Neural crest cell (in vitro differentiated cells): Measurements from ENCODE around the gene PFDN1. TPM values are rescaled to one million over a fixed set of nuclear protein-coding genes. Genes with fewer than 3 reads are reported as not detected.

Source experiments
- DNase-seq: peaks from one replicate; pipeline ENCODE4 v3.0.0; 2021; ENCODE audit warnings: low read depth, mixed read lengths, low spot score
- H3K27ac Mint-ChIP-seq: one replicate; pipeline ENCODE4 v1.8.0; 2021; ENCODE audit warnings: mild to moderate bottlenecking, mixed read lengths; ENCODE audit not compliant: unreplicated experiment
- H3K27me3 Mint-ChIP-seq: 2 replicates; pipeline ENCODE4 v1.8.0; 2021; ENCODE audit warnings: low read depth, mild to moderate bottlenecking, mixed read lengths
- H3K36me3 Mint-ChIP-seq: 2 replicates; pipeline ENCODE4 v1.8.0; 2021; ENCODE audit warnings: low read depth, mild to moderate bottlenecking, mixed read lengths
- H3K4me1 Mint-ChIP-seq: 2 replicates; pipeline ENCODE4 v1.8.0; 2021; ENCODE audit warnings: mixed read lengths
- H3K4me3 Mint-ChIP-seq: one replicate; pipeline ENCODE4 v1.8.0; 2021; ENCODE audit warnings: mild to moderate bottlenecking, mixed read lengths
- H3K9me3 Mint-ChIP-seq: 2 replicates; pipeline ENCODE4 v1.8.0; 2021; ENCODE audit warnings: mixed read lengths
- total RNA-seq: library from RNA; stranded (reverse); gene quantifications from 2 replicates; pipeline ENCODE4 v1.2.1, GENCODE V29; 2021
- TF ChIP-seq, protein P1 (sequence below): fragments of 200-600 bp; sonication (generic); conservative IDR thresholded peaks from 2 replicates; pipeline ENCODE4 v1.5.0; 2021; ENCODE audit warnings: antibody characterized with exemption, mild to moderate bottlenecking

PFDN1 gene
- total RNA-seq, 1 donor from 2014 or later = 67.0 TPM

DNA sequence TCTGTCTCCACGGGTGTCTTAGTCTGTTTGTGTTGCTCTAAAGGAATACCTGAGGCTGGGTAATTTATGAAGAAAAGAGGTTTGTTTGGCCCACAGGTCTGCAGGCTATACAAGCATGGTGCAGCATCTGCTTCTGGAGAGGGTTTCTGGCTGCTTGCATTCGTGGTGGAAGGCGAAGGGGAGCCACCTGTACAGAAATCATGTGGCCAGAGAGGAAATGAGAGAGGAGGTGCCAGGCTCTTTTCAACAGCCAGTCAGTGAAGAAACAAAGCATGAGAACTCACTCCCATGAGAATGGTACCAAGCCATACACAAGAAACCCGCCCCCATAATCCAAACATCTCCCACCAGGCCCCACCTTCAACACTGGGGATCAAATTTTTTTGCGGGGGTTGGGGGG, 53.4 kb downstream of the PFDN1 start:
- Mint-ChIP-seq H3K9me3 (no peaks in the 10 kb centered on the region), H3K4me1 (peaks cover 16% of the 10 kb centered on the region), H3K27ac (no peak overlapping the region), H3K36me3 (peaks cover 9% of the 10 kb centered on the region), H3K27me3 (no peaks in the 10 kb centered on the region), H3K4me3 (no peak overlapping the region)
- TF ChIP-seq, protein P1, sequence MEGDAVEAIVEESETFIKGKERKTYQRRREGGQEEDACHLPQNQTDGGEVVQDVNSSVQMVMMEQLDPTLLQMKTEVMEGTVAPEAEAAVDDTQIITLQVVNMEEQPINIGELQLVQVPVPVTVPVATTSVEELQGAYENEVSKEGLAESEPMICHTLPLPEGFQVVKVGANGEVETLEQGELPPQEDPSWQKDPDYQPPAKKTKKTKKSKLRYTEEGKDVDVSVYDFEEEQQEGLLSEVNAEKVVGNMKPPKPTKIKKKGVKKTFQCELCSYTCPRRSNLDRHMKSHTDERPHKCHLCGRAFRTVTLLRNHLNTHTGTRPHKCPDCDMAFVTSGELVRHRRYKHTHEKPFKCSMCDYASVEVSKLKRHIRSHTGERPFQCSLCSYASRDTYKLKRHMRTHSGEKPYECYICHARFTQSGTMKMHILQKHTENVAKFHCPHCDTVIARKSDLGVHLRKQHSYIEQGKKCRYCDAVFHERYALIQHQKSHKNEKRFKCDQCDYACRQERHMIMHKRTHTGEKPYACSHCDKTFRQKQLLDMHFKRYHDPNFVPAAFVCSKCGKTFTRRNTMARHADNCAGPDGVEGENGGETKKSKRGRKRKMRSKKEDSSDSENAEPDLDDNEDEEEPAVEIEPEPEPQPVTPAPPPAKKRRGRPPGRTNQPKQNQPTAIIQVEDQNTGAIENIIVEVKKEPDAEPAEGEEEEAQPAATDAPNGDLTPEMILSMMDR = no peak
- no peak for DNase-seq

DNA sequence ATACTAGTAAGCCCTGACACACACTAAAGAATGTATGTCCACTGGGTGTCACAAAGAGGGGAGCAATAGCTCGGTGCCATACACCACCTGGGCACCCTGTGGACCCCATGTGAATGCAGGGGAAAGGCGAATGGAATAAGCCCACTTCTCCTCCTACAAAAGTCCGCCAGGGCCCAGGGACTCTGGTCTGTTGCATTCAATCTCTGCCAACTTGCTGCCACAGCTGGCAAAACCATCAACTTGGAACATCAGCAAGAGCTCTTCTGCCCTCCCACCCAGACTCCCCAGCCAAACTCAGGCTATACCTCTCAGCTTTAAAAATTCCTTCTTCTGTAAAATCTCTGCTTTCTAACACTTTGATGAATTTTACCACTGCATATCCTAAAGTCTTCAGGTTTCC, 54.5 kb downstream of the PFDN1 start:
- Mint-ChIP-seq H3K4me1 (peaks cover 19% of the 10 kb centered on the region), H3K27me3 (no peaks in the 10 kb centered on the region), H3K27ac (no peak overlapping the region), H3K4me3 (no peak overlapping the region), H3K9me3 (no peaks in the 10 kb centered on the region), H3K36me3 (peaks cover 12% of the 10 kb centered on the region)
- DNase-seq = no peak
- TF ChIP-seq, protein P1 = no peak

DNA sequence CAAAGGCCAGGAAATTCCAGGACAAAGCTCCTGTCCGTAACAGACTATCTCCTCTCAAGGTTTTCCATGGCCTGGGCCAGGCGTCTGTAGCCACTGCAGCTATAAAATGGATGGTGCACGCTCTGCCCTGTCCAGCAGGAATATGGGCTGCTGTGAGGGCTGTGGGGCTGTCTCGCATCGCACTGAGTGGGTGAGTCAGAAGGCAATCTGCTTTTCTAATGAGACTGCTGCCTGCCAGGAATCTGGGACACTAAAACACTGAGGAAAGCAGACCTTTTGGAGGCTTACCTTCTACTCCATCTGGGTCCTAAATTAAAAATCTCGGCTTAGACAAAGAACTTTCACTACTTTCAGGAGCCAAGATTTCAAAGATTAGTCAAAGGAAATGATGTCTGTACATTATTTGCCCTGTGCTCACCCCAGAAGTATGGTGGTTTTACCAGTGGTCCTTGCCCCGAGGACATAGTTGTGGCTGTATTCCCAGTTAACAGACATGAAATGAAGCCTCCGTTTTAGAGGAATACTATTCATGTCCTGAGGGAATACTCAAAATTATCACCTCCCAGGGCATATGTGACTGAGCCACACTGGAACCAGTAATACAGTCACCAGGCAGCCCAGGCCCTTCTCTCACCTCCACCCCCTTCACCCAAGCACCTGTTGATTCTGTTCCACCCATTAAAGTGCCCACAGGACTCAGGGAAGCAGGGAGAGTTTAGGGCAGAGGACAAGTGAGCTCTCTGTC, 56.4 kb downstream of the PFDN1 start:
- Mint-ChIP-seq H3K27me3 (no peaks in the 10 kb centered on the region), H3K4me1 (peaks cover 17% of the 10 kb centered on the region), H3K36me3 (peaks cover 12% of the 10 kb centered on the region), H3K4me3 (no peak overlapping the region), H3K9me3 (no peaks in the 10 kb centered on the region), H3K27ac (no peak overlapping the region)
- TF ChIP-seq, protein P1 = no peak
- no peak for DNase-seq

DNA sequence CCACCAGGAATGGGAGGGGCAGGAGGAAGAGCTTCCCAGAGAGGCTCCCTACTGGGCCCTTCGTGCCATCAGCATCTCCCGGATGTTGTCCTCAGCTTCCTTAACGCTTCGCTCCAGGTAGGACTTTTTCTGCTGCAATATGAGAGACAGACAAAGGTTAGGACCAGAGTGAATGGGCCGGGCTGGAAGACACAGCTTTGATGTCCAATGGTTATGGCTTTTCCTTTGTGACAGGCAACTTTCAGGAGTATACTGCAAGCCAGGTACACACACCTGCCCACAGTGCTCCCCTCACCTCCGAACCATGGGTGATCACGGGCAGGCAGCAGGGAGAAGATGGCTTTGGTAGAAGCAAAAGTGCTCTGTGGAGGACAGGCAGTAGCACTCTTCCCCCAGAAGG, 57.0 kb downstream of the PFDN1 start:
- Mint-ChIP-seq H3K4me3 (no peak overlapping the region), H3K9me3 (no peaks in the 10 kb centered on the region), H3K4me1 (peaks cover 23% of the 10 kb centered on the region), H3K36me3 (peaks cover 12% of the 10 kb centered on the region), H3K27ac (no peak overlapping the region), H3K27me3 (no peaks in the 10 kb centered on the region)
- TF ChIP-seq, protein P1 = no peak
- DNase-seq = no peak

DNA sequence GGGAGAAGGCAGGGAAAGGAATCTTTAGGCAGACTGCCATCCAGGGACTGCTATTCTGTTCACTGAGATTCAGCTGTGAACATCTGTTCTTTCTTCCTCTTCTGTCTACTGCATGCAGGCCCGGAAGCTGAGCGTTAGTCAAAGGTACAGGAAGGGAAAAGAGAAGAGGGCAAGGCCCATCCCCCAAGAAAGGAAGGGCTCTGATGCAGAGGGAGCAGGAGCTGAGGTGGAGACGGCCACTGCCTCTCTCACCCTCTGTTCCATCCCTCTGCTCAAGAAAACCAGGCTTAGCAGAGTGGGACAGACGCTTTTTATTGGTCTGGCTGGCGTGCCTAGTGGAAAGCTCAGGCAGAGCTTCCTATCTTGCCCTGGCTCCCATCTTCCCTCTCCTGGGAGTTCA, 57.6 kb downstream of the PFDN1 start:
- no peak overlapping the region for H3K4me3 Mint-ChIP-seq
- no peaks in the 10 kb centered on the region for H3K9me3 Mint-ChIP-seq
- H3K27me3 Mint-ChIP-seq = no peaks in the 10 kb centered on the region
- TF ChIP-seq, protein P1 = no peak
- no peak overlapping the region for H3K27ac Mint-ChIP-seq
- no peak for DNase-seq
- H3K4me1 Mint-ChIP-seq = peaks cover 25% of the 10 kb centered on the region
- peaks cover 9% of the 10 kb centered on the region for H3K36me3 Mint-ChIP-seq
